Measurements from ENCODE around the gene PCLO. TPM values are rescaled to one million over a fixed set of nuclear protein-coding genes. Genes with fewer than 3 reads are reported as not detected.

PCLO gene
- polyA plus RNA-seq, 3 donors, result not detected

DNA sequence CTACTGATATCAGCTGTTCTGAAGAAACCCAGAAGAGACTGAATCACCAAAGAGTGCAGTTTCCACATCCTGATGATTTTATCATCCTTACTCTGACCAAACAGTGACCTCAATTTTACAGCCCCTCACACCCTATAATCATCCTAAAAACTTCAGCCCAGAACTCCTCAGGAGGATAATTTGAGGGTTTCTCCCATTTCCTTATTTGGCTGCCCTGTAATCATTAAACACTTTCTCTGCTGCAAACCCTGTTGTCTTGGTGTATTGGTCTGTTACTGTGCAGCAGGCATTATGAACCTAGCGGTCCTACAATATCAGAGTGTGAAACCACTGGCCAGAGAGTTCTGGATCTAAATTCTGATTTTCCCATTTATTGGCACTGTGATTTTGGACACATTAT, 141.7 kb downstream of the PCLO start:
- H4K20me1 ChIP-seq (ENCODE audit: insufficient read depth, low read length), result no peaks in the 10 kb centered on the region
- 80% methylated on average over 1 of the region's 1 CpG for WGBS (ENCODE audit: insufficient coverage)
- no peak overlapping the region for H2AFZ ChIP-seq (ENCODE audit: insufficient read depth, low read depth, low read length, poor library complexity, severe bottlenecking)
- peaks cover 5 to 9% of the 10 kb centered on the region in 2 donors for H3K9me3 ChIP-seq (replicated peaks in 1 of 2; ENCODE audit: control insufficient read depth in 1 of 2, insufficient read depth in 1 of 2, low read length in 2 of 2)
- Mint-ChIP-seq H3K4me3 (no peak overlapping the region), H3K27ac (no peak overlapping the region), H3K36me3 (no peaks in the 10 kb centered on the region), H3K9me3 (peaks cover 0 to 10% (median 6%) of the 10 kb centered on the region in 7 donors), H3K4me1 (no peaks in the 10 kb centered on the region), H3K27me3 (ENCODE audit: low read depth in 3 of 3) (no peaks in the 10 kb centered on the region)
- no peak for DNase-seq
- no peak overlapping the region for H3K4me3 ChIP-seq (replicated peaks in 1 of 3; ENCODE audit: low read depth in 2 of 3, low read length in 3 of 3)
- H3K9ac ChIP-seq (ENCODE audit: insufficient read depth, low read length, poor library complexity, severe bottlenecking), result no peak overlapping the region
- no peaks in the 10 kb centered on the region for H3K36me3 ChIP-seq (replicated peaks in 1 of 2; ENCODE audit: control insufficient read depth in 1 of 2, insufficient read depth in 2 of 2, low read length in 2 of 2)
- H3K79me2 ChIP-seq (ENCODE audit: insufficient read depth, low read length), result no peaks in the 10 kb centered on the region
- intact Hi-C loops (cut with micrococcal nuclease), result no loop called here
- H3K4me2 ChIP-seq (replicated peaks; ENCODE audit: extremely low read depth, low read length, poor library complexity, severe bottlenecking), result no peak overlapping the region
- no peak overlapping the region for H3K27ac ChIP-seq (ENCODE audit: low read depth in 1 of 2, low read length in 2 of 2)
- H3K27me3 ChIP-seq (ENCODE audit: control insufficient read depth in 2 of 2, insufficient read depth in 2 of 2, low read length in 2 of 2), result no peaks in the 10 kb centered on the region
- TF ChIP-seq, protein P1, sequence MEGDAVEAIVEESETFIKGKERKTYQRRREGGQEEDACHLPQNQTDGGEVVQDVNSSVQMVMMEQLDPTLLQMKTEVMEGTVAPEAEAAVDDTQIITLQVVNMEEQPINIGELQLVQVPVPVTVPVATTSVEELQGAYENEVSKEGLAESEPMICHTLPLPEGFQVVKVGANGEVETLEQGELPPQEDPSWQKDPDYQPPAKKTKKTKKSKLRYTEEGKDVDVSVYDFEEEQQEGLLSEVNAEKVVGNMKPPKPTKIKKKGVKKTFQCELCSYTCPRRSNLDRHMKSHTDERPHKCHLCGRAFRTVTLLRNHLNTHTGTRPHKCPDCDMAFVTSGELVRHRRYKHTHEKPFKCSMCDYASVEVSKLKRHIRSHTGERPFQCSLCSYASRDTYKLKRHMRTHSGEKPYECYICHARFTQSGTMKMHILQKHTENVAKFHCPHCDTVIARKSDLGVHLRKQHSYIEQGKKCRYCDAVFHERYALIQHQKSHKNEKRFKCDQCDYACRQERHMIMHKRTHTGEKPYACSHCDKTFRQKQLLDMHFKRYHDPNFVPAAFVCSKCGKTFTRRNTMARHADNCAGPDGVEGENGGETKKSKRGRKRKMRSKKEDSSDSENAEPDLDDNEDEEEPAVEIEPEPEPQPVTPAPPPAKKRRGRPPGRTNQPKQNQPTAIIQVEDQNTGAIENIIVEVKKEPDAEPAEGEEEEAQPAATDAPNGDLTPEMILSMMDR (IDR thresholded peaks at IDR 0.05), result no peak
- H3K4me1 ChIP-seq (ENCODE audit: control insufficient read depth in 1 of 2, insufficient read depth in 2 of 2, low read length in 2 of 2), result no peaks in the 10 kb centered on the region

DNA sequence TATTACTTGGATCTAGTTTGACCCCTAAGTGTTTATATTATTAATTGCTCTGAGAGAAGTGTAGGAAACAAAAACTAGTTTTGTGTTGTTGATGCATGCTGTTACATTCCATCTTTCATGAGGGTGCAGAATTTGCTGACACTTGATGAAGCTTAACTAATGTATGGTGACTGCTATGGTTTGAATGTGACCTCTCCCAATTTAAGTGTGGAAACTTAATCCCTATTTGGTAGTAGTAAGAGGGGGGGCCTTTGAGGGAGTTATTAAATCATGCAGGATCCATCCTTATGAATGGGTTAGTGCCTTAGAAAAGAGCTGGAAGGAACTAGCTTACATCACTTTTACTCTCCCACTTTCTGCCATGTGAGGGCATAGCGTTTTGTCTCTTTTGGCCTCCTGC, 142.5 kb downstream of the PCLO start:
- Mint-ChIP-seq H3K4me3 (no peak overlapping the region), H3K9me3 (peaks cover 0 to 10% (median 6%) of the 10 kb centered on the region in 7 donors), H3K36me3 (no peaks in the 10 kb centered on the region), H3K4me1 (no peaks in the 10 kb centered on the region), H3K27ac (no peak overlapping the region), H3K27me3 (ENCODE audit: low read depth in 3 of 3) (no peaks in the 10 kb centered on the region)
- no peaks in the 10 kb centered on the region for H3K27me3 ChIP-seq (ENCODE audit: control insufficient read depth in 2 of 2, insufficient read depth in 2 of 2, low read length in 2 of 2)
- H3K4me3 ChIP-seq (replicated peaks in 1 of 3; ENCODE audit: low read depth in 2 of 3, low read length in 3 of 3), result no peak overlapping the region
- H2AFZ ChIP-seq (ENCODE audit: insufficient read depth, low read depth, low read length, poor library complexity, severe bottlenecking), result no peak overlapping the region
- TF ChIP-seq, protein P1 (IDR thresholded peaks at IDR 0.05), result no peak
- intact Hi-C loops (cut with micrococcal nuclease), result no loop called here
- no peaks in the 10 kb centered on the region for H4K20me1 ChIP-seq (ENCODE audit: insufficient read depth, low read length)
- H3K4me2 ChIP-seq (replicated peaks; ENCODE audit: extremely low read depth, low read length, poor library complexity, severe bottlenecking), result no peak overlapping the region
- WGBS (ENCODE audit: insufficient coverage), result no CpG with 5 or more reads among the region's 1 CpG
- H3K27ac ChIP-seq (ENCODE audit: low read depth in 1 of 2, low read length in 2 of 2), result no peak overlapping the region
- no peaks in the 10 kb centered on the region for H3K4me1 ChIP-seq (ENCODE audit: control insufficient read depth in 1 of 2, insufficient read depth in 2 of 2, low read length in 2 of 2)
- H3K9ac ChIP-seq (ENCODE audit: insufficient read depth, low read length, poor library complexity, severe bottlenecking), result no peak overlapping the region
- no peaks in the 10 kb centered on the region for H3K79me2 ChIP-seq (ENCODE audit: insufficient read depth, low read length)
- no peaks in the 10 kb centered on the region for H3K36me3 ChIP-seq (replicated peaks in 1 of 2; ENCODE audit: control insufficient read depth in 1 of 2, insufficient read depth in 2 of 2, low read length in 2 of 2)
- DNase-seq, result no peak
- peaks cover 5 to 9% of the 10 kb centered on the region in 2 donors for H3K9me3 ChIP-seq (replicated peaks in 1 of 2; ENCODE audit: control insufficient read depth in 1 of 2, insufficient read depth in 1 of 2, low read length in 2 of 2)
